Nephron progenitor cell (in vitro differentiated cells): ENCODE data around the gene TMEM252.

Experiments
- DNase-seq: peaks from one replicate; pipeline ENCODE4 v3.0.0; 2021
- H3K27ac Mint-ChIP-seq: 2 replicates; pipeline ENCODE4 v1.8.0; 2021; ENCODE audit warnings: mild to moderate bottlenecking, moderate library complexity, mixed read lengths
- H3K27me3 Mint-ChIP-seq: 2 replicates; pipeline ENCODE4 v1.8.0; 2021; ENCODE audit warnings: mild to moderate bottlenecking, low read depth, mixed read lengths; ENCODE audit not compliant: poor library complexity
- H3K36me3 Mint-ChIP-seq: 2 replicates; pipeline ENCODE4 v1.8.0; 2021; ENCODE audit warnings: low read depth, mixed read lengths
- H3K4me1 Mint-ChIP-seq: 2 replicates; pipeline ENCODE4 v1.8.0; 2021; ENCODE audit warnings: mixed read lengths
- H3K4me3 Mint-ChIP-seq: 2 replicates; pipeline ENCODE4 v1.8.0; 2021; ENCODE audit warnings: mild to moderate bottlenecking, moderate library complexity, mixed read lengths
- H3K9me3 Mint-ChIP-seq: 2 replicates; pipeline ENCODE4 v1.8.0; 2021; ENCODE audit warnings: mild to moderate bottlenecking, moderate library complexity, mixed read lengths
- CTCF ChIP-seq: fragments of 200-600 bp; sonication (generic); IDR thresholded peaks from 2 replicates; pipeline ENCODE4 v1.5.0; 2021; ENCODE audit warnings: antibody characterized with exemption

Gene TMEM252

GRCh38 chr9:68575817-68576216 lies 35.1 kb upstream of the TMEM252 start:
- no peak for TF ChIP-seq CTCF
- Mint-ChIP-seq H3K4me3 (no peak overlapping the region), H3K9me3 (peaks cover 19% of the 10 kb centered on the region), H3K4me1 (peaks cover 24% of the 10 kb centered on the region), H3K36me3 (no peaks in the 10 kb centered on the region), H3K27me3 (peaks cover 5% of the 10 kb centered on the region), H3K27ac (no peak overlapping the region)
- no peak for DNase-seq

GRCh38 chr9:68574150-68574549 lies 33.5 kb upstream of the TMEM252 start:
- H3K4me3 Mint-ChIP-seq: no peak overlapping the region
- no peak for TF ChIP-seq CTCF
- H3K9me3 Mint-ChIP-seq: peaks cover 19% of the 10 kb centered on the region
- H3K27me3 Mint-ChIP-seq: no peaks in the 10 kb centered on the region
- DNase-seq: no peak
- no peak overlapping the region for H3K27ac Mint-ChIP-seq
- H3K4me1 Mint-ChIP-seq: peaks cover 24% of the 10 kb centered on the region
- H3K36me3 Mint-ChIP-seq: no peaks in the 10 kb centered on the region

- H3K36me3 Mint-ChIP-seq: no peaks in the 10 kb centered on the region
- no peak for DNase-seq
- no peak overlapping the region for H3K27ac Mint-ChIP-seq
- H3K9me3 Mint-ChIP-seq: peaks cover 19% of the 10 kb centered on the region
- H3K4me3 Mint-ChIP-seq: no peak overlapping the region
- no peaks in the 10 kb centered on the region for H3K4me1 Mint-ChIP-seq
- TF ChIP-seq CTCF: no peak
- no peaks in the 10 kb centered on the region for H3K27me3 Mint-ChIP-seq
Measured at GRCh38 chr9:68567565-68567964, 26.9 kb upstream of the TMEM252 start.

GRCh38 chr9:68562461-68562860 lies 21.8 kb upstream of the TMEM252 start:
- DNase-seq: no peak
- Mint-ChIP-seq H3K4me1 (peaks cover 8% of the 10 kb centered on the region), H3K4me3 (no peak overlapping the region), H3K36me3 (no peaks in the 10 kb centered on the region), H3K27me3 (peaks cover 24% of the 10 kb centered on the region), H3K27ac (no peak overlapping the region), H3K9me3 (no peaks in the 10 kb centered on the region)
- no peak for TF ChIP-seq CTCF

- no peaks in the 10 kb centered on the region for H3K9me3 Mint-ChIP-seq
- H3K4me1 Mint-ChIP-seq: peaks cover 15% of the 10 kb centered on the region
- H3K36me3 Mint-ChIP-seq: no peaks in the 10 kb centered on the region
- no peak overlapping the region for H3K4me3 Mint-ChIP-seq
- no peak overlapping the region for H3K27ac Mint-ChIP-seq
- DNase-seq: peak; percentile 50
- H3K27me3 Mint-ChIP-seq: peaks cover 36% of the 10 kb centered on the region
- TF ChIP-seq CTCF: peak; percentile 24
Measured at GRCh38 chr9:68560071-68560844, 19.6 kb upstream of the TMEM252 start.

- peaks cover 39% of the 10 kb centered on the region for H3K27me3 Mint-ChIP-seq
- TF ChIP-seq CTCF: no peak
- no peak for DNase-seq
- peaks cover 32% of the 10 kb centered on the region for H3K4me1 Mint-ChIP-seq
- no peak overlapping the region for H3K4me3 Mint-ChIP-seq
- H3K36me3 Mint-ChIP-seq: no peaks in the 10 kb centered on the region
- no peaks in the 10 kb centered on the region for H3K9me3 Mint-ChIP-seq
- no peak overlapping the region for H3K27ac Mint-ChIP-seq
Measured at GRCh38 chr9:68558545-68558944, 17.9 kb upstream of the TMEM252 start.
